ENCODE data around the gene ZHX3.

DNA sequence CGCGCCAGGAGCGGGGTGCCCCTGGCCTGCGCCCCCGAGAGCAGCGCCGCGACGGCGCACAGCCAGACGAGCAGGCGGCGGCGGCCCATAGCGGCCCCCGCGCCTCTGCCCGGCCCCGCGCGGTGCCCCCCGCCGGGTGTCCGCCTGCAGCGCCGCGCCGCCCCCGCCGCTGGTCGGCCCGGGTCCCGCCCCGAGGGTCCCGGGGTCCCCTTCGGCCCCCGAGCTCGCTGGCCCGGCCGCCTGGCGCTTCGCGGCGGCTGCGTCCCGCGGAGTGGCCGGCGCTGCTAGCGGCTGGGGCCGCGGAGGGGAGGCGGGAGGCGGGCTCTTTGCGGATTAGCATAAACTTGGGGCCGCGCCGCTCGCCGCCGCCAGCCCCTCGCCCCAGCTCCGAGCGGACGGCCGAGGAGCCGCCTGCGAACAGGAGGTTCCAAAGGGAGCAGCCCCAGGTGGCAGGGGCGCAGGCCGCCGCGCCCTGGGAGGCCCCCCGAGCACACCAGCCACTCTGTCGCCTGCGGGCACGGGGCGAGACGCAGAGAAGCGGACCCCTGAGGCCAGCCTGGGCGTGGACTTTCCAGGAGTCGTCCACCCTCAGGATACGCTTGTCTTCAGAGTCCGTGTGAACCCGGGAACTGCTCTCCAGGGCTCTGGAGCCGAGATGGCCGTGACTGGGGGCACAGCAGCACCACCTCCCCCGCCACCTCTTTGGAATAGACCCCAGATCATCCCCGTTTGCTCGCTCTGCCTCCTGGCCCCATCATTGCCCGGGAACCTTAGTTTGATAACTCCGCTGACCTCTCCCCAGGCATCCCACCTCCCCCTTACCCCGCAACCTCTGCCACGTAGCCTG lies 49.2 kb upstream of the ZHX3 start, which contains the start of gene EMILIN3:
- TF ChIP-seq, protein P1, sequence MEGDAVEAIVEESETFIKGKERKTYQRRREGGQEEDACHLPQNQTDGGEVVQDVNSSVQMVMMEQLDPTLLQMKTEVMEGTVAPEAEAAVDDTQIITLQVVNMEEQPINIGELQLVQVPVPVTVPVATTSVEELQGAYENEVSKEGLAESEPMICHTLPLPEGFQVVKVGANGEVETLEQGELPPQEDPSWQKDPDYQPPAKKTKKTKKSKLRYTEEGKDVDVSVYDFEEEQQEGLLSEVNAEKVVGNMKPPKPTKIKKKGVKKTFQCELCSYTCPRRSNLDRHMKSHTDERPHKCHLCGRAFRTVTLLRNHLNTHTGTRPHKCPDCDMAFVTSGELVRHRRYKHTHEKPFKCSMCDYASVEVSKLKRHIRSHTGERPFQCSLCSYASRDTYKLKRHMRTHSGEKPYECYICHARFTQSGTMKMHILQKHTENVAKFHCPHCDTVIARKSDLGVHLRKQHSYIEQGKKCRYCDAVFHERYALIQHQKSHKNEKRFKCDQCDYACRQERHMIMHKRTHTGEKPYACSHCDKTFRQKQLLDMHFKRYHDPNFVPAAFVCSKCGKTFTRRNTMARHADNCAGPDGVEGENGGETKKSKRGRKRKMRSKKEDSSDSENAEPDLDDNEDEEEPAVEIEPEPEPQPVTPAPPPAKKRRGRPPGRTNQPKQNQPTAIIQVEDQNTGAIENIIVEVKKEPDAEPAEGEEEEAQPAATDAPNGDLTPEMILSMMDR (IDR thresholded peaks at IDR 0.05), result no peak
- TF ChIP-seq POLR2A (IDR thresholded peaks at IDR 0.05), result no peak
- TF ChIP-seq EP300 (IDR thresholded peaks at IDR 0.05), result no peak

Data from suprapubic skin (tissue), 3 donors.